H1 (cell line): ENCODE data around the gene SPAG16. TPM values are rescaled to one million over a fixed set of nuclear protein-coding genes. Genes with fewer than 3 reads are reported as not detected.

ENCODE experiments used
- CTCF ChIA-PET: fragments of 300-600 bp; sonication (Branson Sonifier 250); formaldehyde crosslinking; loops from one replicate; lab custom pipeline; 2021; ENCODE audit not compliant: partially characterized antibody; lab: Charles Lee
- POLR2A ChIA-PET: fragments of 300-600 bp; sonication (Branson Sonifier 250); formaldehyde crosslinking; loops from one replicate; lab custom pipeline; 2021; ENCODE audit warnings: inconsistent platforms; ENCODE audit not compliant: partially characterized antibody; lab: Charles Lee
- DNase-seq, 2 experiments: peaks; one replicate each; pipeline versions ENCODE4 v3.0.0 to v3.0.0-alpha.2; 2010 to 2022; ENCODE audit warnings: low spot score in 2 of 2, low read depth in 1 of 2, mixed read lengths in 1 of 2
- FAIRE-seq: peaks from 2 replicates; lab custom pipeline; 2011; peaks lifted over from hg19 to GRCh38; lab: Jason Lieb, UNC
- H2AFZ ChIP-seq: 2 replicates; pipeline ENCODE4 v1.8.1; 2012; ENCODE audit warnings: low read length, inconsistent platforms
- H2AK5ac ChIP-seq: 2 replicates; pipeline ENCODE4 v1.6.1; 2013; ENCODE audit warnings: low read depth, low read length
- H2BK120ac ChIP-seq: replicated peaks from 2 replicates; pipeline ENCODE3; 2013; ENCODE audit warnings: low read depth, low read length, inconsistent platforms
- H2BK12ac ChIP-seq: 2 replicates; pipeline ENCODE4 v1.6.1; 2013; ENCODE audit warnings: low read depth, low read length
- H2BK15ac ChIP-seq: 2 replicates; pipeline ENCODE4 v1.6.1; 2013; ENCODE audit warnings: low read length
- H2BK20ac ChIP-seq: 2 replicates; pipeline ENCODE4 v1.6.1; 2013; ENCODE audit warnings: low read length
- H2BK5ac ChIP-seq: 2 replicates; pipeline ENCODE4 v1.6.1; 2013; ENCODE audit warnings: low read depth, low read length
- H3K14ac ChIP-seq: 2 replicates; pipeline ENCODE4 v1.6.1; 2013; ENCODE audit warnings: inconsistent platforms; ENCODE audit not compliant: insufficient read length
- H3K18ac ChIP-seq: 2 replicates; pipeline ENCODE4 v1.6.1; 2013; ENCODE audit warnings: low read length; ENCODE audit errors: extremely low read depth
- H3K23ac ChIP-seq: 2 replicates; pipeline ENCODE4 v1.6.1; 2013; ENCODE audit warnings: inconsistent platforms; ENCODE audit not compliant: insufficient read length
- H3K23me2 ChIP-seq: 2 replicates; pipeline ENCODE4 v1.6.1; 2013; ENCODE audit warnings: low read depth, low read length
- H3K27ac ChIP-seq: 2 replicates; pipeline ENCODE4 v1.6.1; 2011; ENCODE audit warnings: low read depth, low read length, inconsistent platforms
- H3K27me3 ChIP-seq, 4 experiments: replicated peaks in 1 of 4; 1 replicate in 1 of 4; 2 replicates in 3 of 4; pipeline versions ENCODE4 v1.6.1 to v1.8.1; 2011 to 2013; ENCODE audit warnings: low read length in 3 of 4, mild to moderate bottlenecking in 3 of 4, inconsistent platforms in 2 of 4, mixed read lengths in 2 of 4, moderate library complexity in 1 of 4; ENCODE audit not compliant: control insufficient read depth in 3 of 4, insufficient read depth in 3 of 4; ENCODE audit errors: extremely low read depth in 1 of 4
- H3K36me3 ChIP-seq, 4 experiments: 2 replicates each; pipeline versions ENCODE4 v1.6.1 to v1.8.1; 2011 to 2013; ENCODE audit warnings: mild to moderate bottlenecking in 4 of 4, low read length in 3 of 4, moderate library complexity in 2 of 4, control low read depth in 1 of 4, inconsistent platforms in 1 of 4; ENCODE audit not compliant: insufficient read depth in 4 of 4, control insufficient read depth in 2 of 4
- H3K4ac ChIP-seq: replicated peaks from 2 replicates; pipeline ENCODE3; 2013; ENCODE audit warnings: low read length, low read depth, mixed read lengths, inconsistent platforms; ENCODE audit not compliant: insufficient read length
- H3K4me1 ChIP-seq, 4 experiments: replicated peaks in 1 of 4; 1 replicate in 1 of 4; 2 replicates in 3 of 4; pipeline versions ENCODE4 v1.6.1 to v1.8.1; 2011 to 2013; ENCODE audit warnings: low read length in 3 of 4, inconsistent platforms in 2 of 4, mixed read lengths in 1 of 4; ENCODE audit not compliant: insufficient read depth in 4 of 4, control insufficient read depth in 3 of 4
- H3K4me2 ChIP-seq, 2 experiments: 2 replicates each; pipeline versions ENCODE4 v1.6.1 to v1.8.1; 2011 to 2013; ENCODE audit warnings: low read depth in 2 of 2, low read length in 2 of 2, control low read depth in 1 of 2, inconsistent platforms in 1 of 2, mild to moderate bottlenecking in 1 of 2; ENCODE audit not compliant: insufficient read depth in 1 of 2
- H3K4me3 ChIP-seq, 4 experiments: fragments of 200-600, 300-600 bp in 1 of 4; sonication (generic), shearing (Covaris generic), sonication (Bioruptor Twin) in 1 of 4; 2 replicates each; pipeline versions ENCODE4 v1.5.1 to v1.8.1; 2011 to 2016; ENCODE audit warnings: low read length in 4 of 4, low read depth in 3 of 4, control low read depth in 2 of 4, inconsistent platforms in 2 of 4, mild to moderate bottlenecking in 2 of 4, mixed read lengths in 1 of 4, moderate library complexity in 1 of 4; ENCODE audit not compliant: insufficient read depth in 2 of 4; ENCODE audit errors: extremely low read depth in 1 of 4
- H3K56ac ChIP-seq: replicated peaks from 2 replicates; pipeline ENCODE3; 2013; ENCODE audit warnings: low read depth, mild to moderate bottlenecking, mixed read lengths, low read length, inconsistent platforms; ENCODE audit not compliant: insufficient read length
- H3K79me1 ChIP-seq: 2 replicates; pipeline ENCODE4 v1.6.1; 2013; ENCODE audit warnings: low read depth, low read length, control low read depth
- H3K79me2 ChIP-seq, 2 experiments: 2 replicates each; pipeline versions ENCODE4 v1.6.1 to v1.8.1; 2012 to 2013; ENCODE audit warnings: low read length in 2 of 2, mild to moderate bottlenecking in 2 of 2, inconsistent platforms in 1 of 2; ENCODE audit not compliant: insufficient read depth in 2 of 2, control insufficient read depth in 1 of 2
- H3K9ac ChIP-seq, 4 experiments: replicated peaks in 1 of 4; 1 replicate in 1 of 4; 2 replicates in 3 of 4; pipeline versions ENCODE4 v1.6.1 to v1.8.1; 2011 to 2013; ENCODE audit warnings: low read depth in 3 of 4, low read length in 3 of 4, control low read depth in 2 of 4, mild to moderate bottlenecking in 2 of 4, moderate library complexity in 2 of 4, inconsistent platforms in 1 of 4; ENCODE audit errors: extremely low read depth in 1 of 4
- H3K9me3 ChIP-seq, 2 experiments: 2 replicates each; pipeline versions ENCODE4 v1.6.1 to v1.8.1; 2012 to 2013; ENCODE audit warnings: mild to moderate bottlenecking in 2 of 2, moderate library complexity in 2 of 2, control low read depth in 1 of 2, inconsistent platforms in 1 of 2, low read depth in 1 of 2, low read length in 1 of 2, mixed read lengths in 1 of 2; ENCODE audit not compliant: insufficient read depth in 2 of 2
- H4K20me1 ChIP-seq, 2 experiments: replicated peaks in 1 of 2; 2 replicates each; pipeline versions ENCODE3 to v1.8.1; 2011 to 2013; ENCODE audit warnings: inconsistent platforms in 2 of 2, low read length in 2 of 2, mild to moderate bottlenecking in 1 of 2; ENCODE audit not compliant: insufficient read depth in 2 of 2, control insufficient read depth in 1 of 2
- H4K5ac ChIP-seq: 2 replicates; pipeline ENCODE4 v1.6.1; 2013; ENCODE audit warnings: low read length, low read depth, mixed read lengths, inconsistent platforms; ENCODE audit not compliant: insufficient read length
- H4K8ac ChIP-seq: 2 replicates; pipeline ENCODE4 v1.8.0; 2013; ENCODE audit warnings: mild to moderate bottlenecking, moderate library complexity, low read length, inconsistent platforms; ENCODE audit not compliant: insufficient read depth; ENCODE audit errors: extremely low read depth
- H4K91ac ChIP-seq: replicated peaks from 2 replicates; pipeline ENCODE3; 2013; ENCODE audit warnings: low read length, mixed read lengths, inconsistent platforms; ENCODE audit not compliant: insufficient read length
- BCL11A ChIP-seq, 2 experiments: IDR thresholded peaks; one replicate each; pipeline ENCODE4 v1.6.1; 2011; ENCODE audit warnings: low read depth in 2 of 2, low read length in 2 of 2, mild to moderate bottlenecking in 2 of 2
- E2F6 ChIP-seq: IDR thresholded peaks from 2 replicates; pipeline ENCODE4 v1.6.1; 2012; ENCODE audit warnings: inconsistent platforms
- GTF2F1 ChIP-seq: IDR thresholded peaks from 2 replicates; pipeline ENCODE4 v1.6.1; 2012; ENCODE audit warnings: low read depth, low read length, improper control_type of control experiment, borderline replicate concordance
- KDM1A ChIP-seq: fragments of 200-600, 300-600 bp; sonication (generic); IDR thresholded peaks from 2 replicates; pipeline ENCODE4 v1.7.1; 2016; ENCODE audit warnings: mild to moderate bottlenecking, low read length, borderline replicate concordance
- KDM4A ChIP-seq: IDR thresholded peaks from one replicate; pipeline ENCODE4 v1.7.1; 2012; ENCODE audit warnings: low read depth, mild to moderate bottlenecking, moderate library complexity, low read length, inconsistent platforms; ENCODE audit not compliant: severe bottlenecking
- RXRA ChIP-seq: IDR thresholded peaks from 2 replicates; pipeline ENCODE4 v1.6.1; 2011; ENCODE audit warnings: low read depth, mild to moderate bottlenecking, low read length, moderate library complexity; ENCODE audit not compliant: insufficient read depth
- SAP30 ChIP-seq: fragments of 300-600 bp; sonication (generic); IDR thresholded peaks from 2 replicates; pipeline ENCODE4 v1.7.1; 2012; ENCODE audit warnings: low read length, moderate library complexity, mild to moderate bottlenecking, inconsistent platforms; ENCODE audit not compliant: insufficient read depth, insufficient replicate concordance
- SP4 ChIP-seq: IDR thresholded peaks from 2 replicates; pipeline ENCODE4 v1.6.1; 2012; ENCODE audit warnings: low read length, inconsistent platforms
- SUZ12 ChIP-seq: fragments of 200-600 bp; sonication (generic); IDR thresholded peaks from 2 replicates; pipeline ENCODE4 v1.6.1; 2012; ENCODE audit warnings: mild to moderate bottlenecking, inconsistent platforms, low read length, moderate library complexity, mixed read lengths
- YY1 ChIP-seq: IDR thresholded peaks from 2 replicates; pipeline ENCODE4 v1.6.1; 2011; ENCODE audit warnings: low read depth, mild to moderate bottlenecking, low read length
- WGBS, 2 experiments: shearing (Covaris generic) in 1 of 2; methylation state at CpG; one replicate each; pipeline versions ENCODE4 v1.1.6 to v1.1.7; 2013 to 2015; ENCODE audit warnings: low lambda C conversion rate in 2 of 2, mixed read lengths in 2 of 2, inconsistent platforms in 1 of 2, low coverage in 1 of 2, missing lambda C conversion rate in 1 of 2; ENCODE audit not compliant: insufficient replicate concordance in 2 of 2, insufficient coverage in 1 of 2, insufficient read length in 1 of 2; ENCODE audit errors: extremely low coverage in 1 of 2, missing lambda C conversion rate in 1 of 2; 5-methylcytosine and 5-hydroxymethylcytosine counted together
- polyA plus RNA-seq, 7 experiments: library from polyadenylated mRNA; depleted of rRNA in 3 of 7; stranded (reverse) in 5 of 7; unstranded in 2 of 7; fragments of >200 nt in 5 of 7; fragments of 200-250 nt in 2 of 7; gene quantifications; 1 replicate in 5 of 7; 2 replicates in 1 of 7; 4 replicates in 1 of 7; pipeline versions ENCODE4 v1.2.1 to v1.2.3, GENCODE V29; 2011 to 2013; ENCODE audit warnings: missing spikeins in 2 of 7, mixed read lengths in 2 of 7
- total RNA-seq: library from RNA; stranded (reverse); fragmentation: NEBNext Ultra II Directional; extraction: Animal tissue kit (Norgen Biotek cat#: 25700); gene quantifications from 2 replicates; pipeline ENCODE4 v1.2.1, GENCODE V29; 2021

The SPAG16 gene
- total and polyA plus RNA-seq, 2 of the 8 experiments (the other 6 are each of a cell fraction or from before 2014, with no cell fraction given): 6.0 to 14.9 TPM

GRCh38 chr2:214169281-214169680 lies 885.0 kb downstream of the SPAG16 start:
- H3K23me2 ChIP-seq: no peaks in the 10 kb centered on the region
- no peak overlapping the region for H3K9ac ChIP-seq
- H2AFZ ChIP-seq: no peak overlapping the region
- ChIA-PET CTCF (no interaction called here), POLR2A (no interaction called here)
- H2BK12ac ChIP-seq: no peak overlapping the region
- no peak overlapping the region for H2AK5ac ChIP-seq
- H4K91ac ChIP-seq: no peak overlapping the region
- no peak for DNase-seq
- H3K14ac ChIP-seq: no peak overlapping the region
- WGBS, 2 experiments: 88% methylated on average over 5 of the region's 5 CpGs; no CpG with 5 or more reads in 1 of the 2 experiments
- no peak overlapping the region for H2BK20ac ChIP-seq
- no peaks in the 10 kb centered on the region; a peak in 1 of 7 replicates for H3K4me1 ChIP-seq
- no peak overlapping the region for H2BK120ac ChIP-seq
- H3K36me3 ChIP-seq: no peaks in the 10 kb centered on the region
- H3K9me3 ChIP-seq: no peaks in the 10 kb centered on the region
- no peak overlapping the region for H3K23ac ChIP-seq
- no peak for FAIRE-seq
- H4K8ac ChIP-seq: no peak overlapping the region
- no peaks in the 10 kb centered on the region for H4K20me1 ChIP-seq
- H3K4me3 ChIP-seq: no peak overlapping the region
- no peak overlapping the region for H2BK5ac ChIP-seq
- no peak for TF ChIP-seq SAP30
- TF ChIP-seq SUZ12: no peak
- no peak for TF ChIP-seq KDM4A
- TF ChIP-seq E2F6: no peak
- TF ChIP-seq GTF2F1: no peak
- no peak for TF ChIP-seq BCL11A (IDR thresholded peaks at IDR 0.05; ENCODE audit: low read depth in 2 of 2, low read length in 2 of 2)
- no peak for TF ChIP-seq YY1
- TF ChIP-seq SP4: no peak
- TF ChIP-seq KDM1A: no peak
- TF ChIP-seq RXRA: no peak
- H3K27ac ChIP-seq: no peak overlapping the region
- no peaks in the 10 kb centered on the region for H3K79me1 ChIP-seq
- H4K5ac ChIP-seq: no peak overlapping the region
- no peaks in the 10 kb centered on the region for H3K79me2 ChIP-seq
- H3K18ac ChIP-seq: no peak overlapping the region
- H3K4me2 ChIP-seq: no peak overlapping the region
- H3K56ac ChIP-seq: no peak overlapping the region
- no peak overlapping the region for H3K4ac ChIP-seq
- no peak overlapping the region for H2BK15ac ChIP-seq
- H3K27me3 ChIP-seq: no peaks in the 10 kb centered on the region
